Peyer's patch (tissue), 4 donors: Measurements from ENCODE around the gene GUCY2D.

Experiments
- CTCF ChIP-seq, 6 experiments: fragments of 450-650 bp in 4 of 6; fragments of 200-600 bp in 2 of 6; sonication (generic) in 1 of 6; IDR thresholded peaks; one replicate each; pipeline ENCODE4 v1.5.1; 2017 to 2019; ENCODE audit warnings: antibody characterized with exemption in 6 of 6, mild to moderate bottlenecking in 3 of 6, moderate library complexity in 1 of 6
- POLR2A ChIP-seq, 2 donors: fragments of 450-650 bp; IDR thresholded peaks; one replicate each; pipeline ENCODE4 v1.5.1; 2017; ENCODE audit warnings: antibody characterized with exemption in 2 of 2, mild to moderate bottlenecking in 2 of 2, moderate library complexity in 2 of 2

GRCh38 chr17:7982666-7983065, 19.7 kb upstream of the GUCY2D start:
- no peak for TF ChIP-seq CTCF (IDR thresholded peaks at IDR 0.05)
- no peak for TF ChIP-seq POLR2A (IDR thresholded peaks at IDR 0.05)
